HL-60 (cell line): ENCODE results near the gene STARD10.

Source experiments
- DNase-seq, 2 experiments: peaks; one replicate each; pipeline ENCODE4 v3.0.0-alpha.2; 2010 to 2020; ENCODE audit warnings: low read depth in 1 of 2, low spot score in 1 of 2
- H3K27ac ChIP-seq: fragments of 250-450 bp; sonication (Bioruptor Pico); replicated peaks from 2 replicates; pipeline ENCODE4 v1.5.1; 2020; ENCODE audit warnings: mild to moderate bottlenecking, moderate library complexity
- H3K27me3 ChIP-seq: fragments of 250-450 bp; sonication (Bioruptor Pico); 2 replicates; pipeline ENCODE4 v1.5.1; 2021; ENCODE audit warnings: mild to moderate bottlenecking, moderate library complexity; ENCODE audit not compliant: insufficient read depth, poor library complexity, severe bottlenecking
- H3K4me3 ChIP-seq: replicated peaks from 2 replicates; pipeline ENCODE4 v1.5.1; 2011; ENCODE audit warnings: mild to moderate bottlenecking, control low read depth, low read length; ENCODE audit not compliant: insufficient read depth
- GABPA ChIP-seq: IDR thresholded peaks from 2 replicates; pipeline ENCODE4 v1.6.1; 2012; ENCODE audit warnings: low read depth
- POLR2AphosphoS5 ChIP-seq: IDR thresholded peaks from 2 replicates; pipeline ENCODE4 v1.6.1; 2012; ENCODE audit warnings: low read depth
- REST ChIP-seq: IDR thresholded peaks from 2 replicates; pipeline ENCODE4 v1.6.1; 2012; ENCODE audit warnings: low read depth; ENCODE audit not compliant: insufficient replicate concordance
- SPI1 ChIP-seq: IDR thresholded peaks from 2 replicates; pipeline ENCODE4 v1.6.1; 2012; ENCODE audit warnings: low read depth, mild to moderate bottlenecking, borderline replicate concordance
- TF ChIP-seq, protein P1 (sequence below): IDR thresholded peaks from one replicate; pipeline ENCODE4 v1.5.1; 2011; ENCODE audit warnings: low read length, control low read depth, inconsistent platforms; ENCODE audit not compliant: insufficient read depth

Gene STARD10

GRCh38 chr11:72824020-72824419, 30.2 kb upstream of the STARD10 start:
- no peak overlapping the region for H3K4me3 ChIP-seq
- TF ChIP-seq REST = no peak
- TF ChIP-seq SPI1 = no peak
- TF ChIP-seq, protein P1, sequence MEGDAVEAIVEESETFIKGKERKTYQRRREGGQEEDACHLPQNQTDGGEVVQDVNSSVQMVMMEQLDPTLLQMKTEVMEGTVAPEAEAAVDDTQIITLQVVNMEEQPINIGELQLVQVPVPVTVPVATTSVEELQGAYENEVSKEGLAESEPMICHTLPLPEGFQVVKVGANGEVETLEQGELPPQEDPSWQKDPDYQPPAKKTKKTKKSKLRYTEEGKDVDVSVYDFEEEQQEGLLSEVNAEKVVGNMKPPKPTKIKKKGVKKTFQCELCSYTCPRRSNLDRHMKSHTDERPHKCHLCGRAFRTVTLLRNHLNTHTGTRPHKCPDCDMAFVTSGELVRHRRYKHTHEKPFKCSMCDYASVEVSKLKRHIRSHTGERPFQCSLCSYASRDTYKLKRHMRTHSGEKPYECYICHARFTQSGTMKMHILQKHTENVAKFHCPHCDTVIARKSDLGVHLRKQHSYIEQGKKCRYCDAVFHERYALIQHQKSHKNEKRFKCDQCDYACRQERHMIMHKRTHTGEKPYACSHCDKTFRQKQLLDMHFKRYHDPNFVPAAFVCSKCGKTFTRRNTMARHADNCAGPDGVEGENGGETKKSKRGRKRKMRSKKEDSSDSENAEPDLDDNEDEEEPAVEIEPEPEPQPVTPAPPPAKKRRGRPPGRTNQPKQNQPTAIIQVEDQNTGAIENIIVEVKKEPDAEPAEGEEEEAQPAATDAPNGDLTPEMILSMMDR = no peak
- TF ChIP-seq POLR2AphosphoS5 = no peak
- no peak for TF ChIP-seq GABPA
- DNase-seq = no peak
- no peak overlapping the region for H3K27ac ChIP-seq
- H3K27me3 ChIP-seq = no peaks in the 10 kb centered on the region

DNA sequence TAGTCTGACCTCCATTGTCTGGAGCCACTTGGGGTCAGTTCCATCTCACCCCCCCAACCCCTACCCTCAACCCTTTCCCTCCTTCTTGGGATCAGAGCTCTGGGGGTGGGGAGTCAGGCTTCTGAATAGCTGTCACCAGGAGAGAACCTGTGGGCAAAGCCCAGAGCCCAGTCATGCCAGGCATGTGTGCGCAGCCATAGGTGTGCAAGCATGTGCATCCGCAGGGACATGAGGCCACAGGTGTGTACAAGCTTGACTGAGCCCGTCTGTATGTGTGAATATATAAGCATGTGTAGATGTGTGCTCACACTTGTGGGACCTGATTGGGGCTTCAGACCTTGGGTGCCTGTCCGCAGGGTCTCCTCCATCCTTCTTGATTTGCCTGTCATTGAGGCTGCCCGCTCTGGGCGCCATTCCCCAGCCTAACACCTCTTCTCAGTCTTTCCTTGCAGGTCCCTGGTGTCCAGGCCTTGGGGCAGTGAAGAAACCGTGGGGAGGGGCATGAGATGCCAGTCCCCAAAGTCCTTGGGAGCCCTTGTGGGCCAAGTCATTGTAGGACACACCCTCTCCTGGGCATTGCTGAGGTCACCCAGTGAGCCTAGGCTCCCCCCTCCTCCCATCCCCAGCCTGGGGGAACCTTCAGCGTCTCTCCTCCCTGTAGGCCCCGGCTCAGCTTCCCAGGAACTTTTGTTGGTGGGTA, 29.4 kb upstream of the STARD10 start:
- no peak for DNase-seq
- H3K4me3 ChIP-seq = no peak overlapping the region

GRCh38 chr11:72821920-72822799, 28.3 kb upstream of the STARD10 start:
- Histone ChIP-seq H3K27ac (no peak overlapping the region), H3K4me3 (no peak overlapping the region), H3K27me3 (no peaks in the 10 kb centered on the region)
- no peak for DNase-seq
- TF ChIP-seq, protein P1 = no peak
- no peak for TF ChIP-seq GABPA
- TF ChIP-seq REST = no peak
- no peak for TF ChIP-seq SPI1
- TF ChIP-seq POLR2AphosphoS5 = no peak

More for the DNA sequence above, 29.4 kb upstream of the STARD10 start:
- TF ChIP-seq REST = no peak
- peak; percentile 9; the same call in 1 of the 2 replicates for TF ChIP-seq POLR2AphosphoS5
- Histone ChIP-seq H3K27ac (no peak overlapping the region), H3K27me3 (no peaks in the 10 kb centered on the region)
